Left lung (tissue), 10 donors: Measurements from ENCODE around the gene BLTP3A. TPM values are rescaled to one million over a fixed set of nuclear protein-coding genes. Genes with fewer than 3 reads are reported as not detected.
A peak's percentile ranks its signal among the peaks of the same experiment; 100 is the strongest.
"Not testable (repeated sequence)": the region's sequence is repeated elsewhere in the genome, so short reads cannot be mapped to it uniquely, and the experiment has no call there.

Experiments
- ATAC-seq: fragments of 200-7000 bp; cut with Tn5 transposase; one replicate; pipeline ENCODE4 v1.9.1; 2020; ENCODE audit warnings: moderate library complexity
- DNase-seq, 4 donors: peaks; one replicate each; pipeline ENCODE4 v3.0.0-alpha.2; 2013 to 2020
- H3K27ac ChIP-seq, 2 donors: fragments of 200-600 bp; sonication (generic) in 1 of 2; one replicate each; pipeline versions ENCODE4 v1.5.0 to v1.8.0; 2020 to 2021
- H3K27me3 ChIP-seq, 2 donors: fragments of 200-600 bp; sonication (generic) in 1 of 2; one replicate each; pipeline versions ENCODE4 v1.5.0 to v1.8.0; 2020 to 2021
- H3K36me3 ChIP-seq, 2 donors: fragments of 200-600 bp; sonication (generic) in 1 of 2; one replicate each; pipeline versions ENCODE4 v1.5.0 to v1.8.0; 2020 to 2021
- H3K4me1 ChIP-seq, 2 donors: fragments of 200-600 bp; one replicate each; pipeline ENCODE4 v1.8.0; 2021
- H3K4me3 ChIP-seq, 2 donors: fragments of 200-600 bp; sonication (generic) in 1 of 2; one replicate each; pipeline versions ENCODE4 v1.5.0 to v1.8.0; 2020 to 2021; ENCODE audit warnings: mild to moderate bottlenecking in 1 of 2
- H3K9me3 ChIP-seq, 2 donors: fragments of 200-600 bp; sonication (generic) in 1 of 2; one replicate each; pipeline versions ENCODE4 v1.5.0 to v1.8.0; 2020 to 2021
- intact Hi-C, 2 donors: fragments of 100-400 bp; cut with DNase I; formaldehyde crosslinking; loops; one replicate each; pipeline versions ENCODE4 v1.11.2 to v1.14.2; 2022
- polyA plus RNA-seq, 6 donors: library from polyadenylated mRNA; unstranded; fragments of 120-200 nt; gene quantifications; one replicate each; pipeline ENCODE4 v1.2.1, GENCODE V29; 2013; ENCODE audit not compliant: insufficient read length in 6 of 6
- total RNA-seq, 2 donors: library from RNA; stranded (reverse); fragmentation: NEBNext Ultra II Directional; extraction: Animal tissue kit (Norgen Biotek cat#: 25700); gene quantifications; one replicate each; pipeline ENCODE4 v1.2.1, GENCODE V29; 2021
- TF ChIP-seq, protein P1 (sequence below), 2 donors: fragments of 200-600 bp; sonication (generic) in 1 of 2; IDR thresholded peaks; one replicate each; pipeline versions ENCODE4 v1.5.0 to v1.8.0; 2021; ENCODE audit warnings: antibody characterized with exemption in 2 of 2
- donor health status: DM: no; HTN: yes; CAD: no.
- donor health status: DM: no; HTN: no; CAD: no.

BLTP3A gene
- total and polyA plus RNA-seq, 8 donors = 12.2 to 21.8 (median 13.1) TPM

DNA sequence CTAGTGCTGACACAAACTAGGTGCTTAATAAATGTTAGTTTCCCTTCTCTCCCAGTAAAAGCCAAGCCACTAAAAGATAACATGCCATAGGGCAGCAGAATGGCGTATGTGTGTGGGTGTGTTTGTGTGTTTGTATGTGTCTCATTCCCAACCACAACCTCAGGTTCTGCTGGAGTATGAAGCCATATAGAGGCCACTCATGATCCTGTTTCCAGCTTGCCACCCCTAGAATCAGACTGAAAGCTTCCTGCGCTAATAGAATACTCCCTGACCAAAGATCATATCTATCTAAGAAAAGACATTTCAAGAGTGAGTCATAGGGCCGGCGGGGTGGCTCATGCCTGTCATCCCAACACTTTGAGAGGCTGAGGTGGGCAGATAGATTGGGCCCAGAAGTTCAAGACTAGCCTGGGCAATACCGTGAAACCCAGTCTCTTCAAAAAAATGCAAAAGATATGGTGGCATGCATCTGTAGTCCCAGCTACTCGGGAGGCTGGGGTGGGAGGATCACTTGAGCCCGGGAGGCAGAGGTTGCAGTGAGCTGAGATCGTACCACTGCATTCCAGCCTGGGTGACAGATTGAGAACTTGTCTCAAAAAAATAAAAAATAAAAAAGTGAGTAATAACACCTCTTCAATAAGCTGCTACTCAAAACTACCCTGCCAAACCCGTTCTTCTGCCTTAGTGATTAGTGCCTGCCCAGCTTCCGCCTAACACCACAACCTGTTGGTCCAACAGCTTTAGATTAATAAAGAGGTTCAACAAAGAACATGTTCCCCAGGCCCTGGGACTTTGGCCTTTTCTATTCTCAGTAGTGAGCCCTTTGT lies 46.4 kb upstream of the BLTP3A start:
- peak; percentile 89 for ATAC-seq
- TF ChIP-seq, protein P1, sequence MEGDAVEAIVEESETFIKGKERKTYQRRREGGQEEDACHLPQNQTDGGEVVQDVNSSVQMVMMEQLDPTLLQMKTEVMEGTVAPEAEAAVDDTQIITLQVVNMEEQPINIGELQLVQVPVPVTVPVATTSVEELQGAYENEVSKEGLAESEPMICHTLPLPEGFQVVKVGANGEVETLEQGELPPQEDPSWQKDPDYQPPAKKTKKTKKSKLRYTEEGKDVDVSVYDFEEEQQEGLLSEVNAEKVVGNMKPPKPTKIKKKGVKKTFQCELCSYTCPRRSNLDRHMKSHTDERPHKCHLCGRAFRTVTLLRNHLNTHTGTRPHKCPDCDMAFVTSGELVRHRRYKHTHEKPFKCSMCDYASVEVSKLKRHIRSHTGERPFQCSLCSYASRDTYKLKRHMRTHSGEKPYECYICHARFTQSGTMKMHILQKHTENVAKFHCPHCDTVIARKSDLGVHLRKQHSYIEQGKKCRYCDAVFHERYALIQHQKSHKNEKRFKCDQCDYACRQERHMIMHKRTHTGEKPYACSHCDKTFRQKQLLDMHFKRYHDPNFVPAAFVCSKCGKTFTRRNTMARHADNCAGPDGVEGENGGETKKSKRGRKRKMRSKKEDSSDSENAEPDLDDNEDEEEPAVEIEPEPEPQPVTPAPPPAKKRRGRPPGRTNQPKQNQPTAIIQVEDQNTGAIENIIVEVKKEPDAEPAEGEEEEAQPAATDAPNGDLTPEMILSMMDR (IDR thresholded peaks at IDR 0.05) = no peak
- intact Hi-C loops = no loop called here
- H3K4me3 ChIP-seq = no peak overlapping the region
- no peaks in the 10 kb centered on the region for H3K4me1 ChIP-seq
- H3K36me3 ChIP-seq = no peaks in the 10 kb centered on the region
- peak overlapping the region; percentile 47 to 51 for H3K27ac ChIP-seq
- no peaks in the 10 kb centered on the region for H3K9me3 ChIP-seq
- no peaks in the 10 kb centered on the region for H3K27me3 ChIP-seq
- DNase-seq = peak in 3 of 4 donors; percentile 36 to 85 (median 44)

DNA sequence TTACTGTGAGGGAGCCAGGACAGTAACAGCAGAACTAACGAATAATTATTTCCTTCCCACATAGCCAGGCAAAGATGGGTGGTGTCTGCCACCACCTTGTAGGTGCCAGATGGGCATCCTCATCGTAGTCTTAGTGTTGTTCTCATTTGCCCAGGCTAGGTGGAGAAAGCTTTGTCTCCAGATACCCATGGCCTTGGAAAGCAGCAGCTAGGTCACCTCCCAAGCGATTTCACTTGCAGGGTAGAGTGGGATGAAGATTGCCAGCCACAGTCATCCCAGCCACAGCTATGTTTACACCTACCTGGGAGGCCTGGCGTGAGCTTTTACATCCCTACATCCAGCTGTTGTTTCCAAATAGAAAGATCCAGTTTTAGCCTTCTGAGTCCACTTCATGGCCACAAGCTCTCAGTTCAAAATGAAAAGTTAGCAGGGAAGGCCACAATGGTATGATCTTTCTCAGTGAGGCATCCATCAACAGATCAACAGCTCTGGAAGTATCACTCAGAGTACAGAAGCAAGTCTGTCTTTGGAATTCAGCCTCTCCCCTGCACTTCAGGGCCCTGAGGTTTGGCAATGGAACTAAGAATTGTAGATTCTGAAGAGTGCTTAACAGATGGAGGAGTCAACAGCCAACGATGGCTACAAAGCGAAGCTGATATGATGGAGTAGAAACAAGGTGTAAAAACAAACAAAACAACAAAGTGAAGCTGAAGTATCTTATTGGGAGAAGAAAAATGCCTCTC lies 45.6 kb upstream of the BLTP3A start:
- no peaks in the 10 kb centered on the region for H3K4me1 ChIP-seq
- no peaks in the 10 kb centered on the region for H3K36me3 ChIP-seq
- TF ChIP-seq, protein P1 (IDR thresholded peaks at IDR 0.05) = no peak
- peak overlapping the region; percentile 47 to 51 for H3K27ac ChIP-seq
- intact Hi-C loops = no loop called here
- ATAC-seq (peak; percentile 87), DNase-seq (no peak)
- H3K9me3 ChIP-seq = no peaks in the 10 kb centered on the region
- no peak overlapping the region for H3K4me3 ChIP-seq
- no peaks in the 10 kb centered on the region for H3K27me3 ChIP-seq

- TF ChIP-seq, protein P1 (IDR thresholded peaks at IDR 0.05) = no peak
- Histone ChIP-seq H3K9me3 (no peaks in the 10 kb centered on the region), H3K36me3 (no peaks in the 10 kb centered on the region), H3K27me3 (no peaks in the 10 kb centered on the region), H3K4me1 (no peaks in the 10 kb centered on the region), H3K27ac (no peak overlapping the region), H3K4me3 (no peak overlapping the region)
- DNase-seq = no peak
- intact Hi-C loops = no loop called here
- no peak for ATAC-seq
These were observed 43.1 kb upstream of the BLTP3A start for GRCh38 chr6:34748757-34749156.

GRCh38 chr6:34756513-34756856 lies 35.4 kb upstream of the BLTP3A start:
- Histone ChIP-seq H3K27ac (peak overlapping the region; percentile 93 to 94), H3K4me1 (peaks cover 4 to 18% of the 10 kb centered on the region in 2 donors), H3K36me3 (peaks cover 0 to 17% of the 10 kb centered on the region in 2 donors), H3K4me3 (peak overlapping the region; percentile 55 to 71)
- intact Hi-C loops, DNase-seq, H3K9me3 ChIP-seq, H3K27me3 ChIP-seq: not testable (repeated sequence)
- ATAC-seq = peak; percentile 58
- TF ChIP-seq, protein P1 (IDR thresholded peaks at IDR 0.05) = peak in 1 of 2 donors; percentile 19

DNA sequence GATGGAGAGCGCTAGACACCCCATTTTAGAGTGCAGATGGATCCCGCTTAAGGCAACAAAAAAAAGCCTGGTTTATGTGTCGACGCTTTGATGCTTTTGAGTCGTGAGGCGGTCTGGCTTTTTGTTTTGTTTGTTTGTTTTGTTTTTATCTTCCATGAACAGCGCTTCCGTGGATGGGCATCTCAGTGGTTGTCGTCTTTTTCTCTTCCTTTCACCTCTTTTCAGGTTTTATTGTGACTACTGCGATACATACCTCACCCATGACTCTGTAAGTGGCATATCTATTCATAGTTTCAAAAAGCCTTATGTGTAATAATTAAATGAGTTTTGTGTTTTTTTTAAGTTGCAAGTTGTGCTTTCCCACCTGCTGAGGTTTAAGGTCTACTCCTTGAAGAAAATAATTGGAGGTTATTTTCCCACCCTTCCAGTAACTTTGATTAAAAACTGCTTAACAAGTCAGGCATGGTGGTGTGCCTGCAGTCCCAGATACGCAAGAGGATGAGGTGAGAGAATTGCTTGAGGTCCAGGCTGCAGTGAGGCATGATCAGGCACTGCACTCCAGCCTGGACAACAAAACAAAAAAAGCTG lies 34.1 kb upstream of the BLTP3A start:
- Histone ChIP-seq H3K27ac (peak overlapping the region; percentile 93 to 94), H3K27me3 (no peaks in the 10 kb centered on the region), H3K4me1 (peaks cover 4 to 18% of the 10 kb centered on the region in 2 donors), H3K4me3 (peak overlapping the region; percentile 55 to 71), H3K36me3 (peaks cover 0 to 30% of the 10 kb centered on the region in 2 donors), H3K9me3 (no peaks in the 10 kb centered on the region)
- TF ChIP-seq, protein P1 (IDR thresholded peaks at IDR 0.05) = no peak
- DNase-seq (no peak), ATAC-seq (no peak)
- intact Hi-C loops = no loop called here
